ENCODE results near the gene SLC25A51.

Gene SLC25A51

DNA sequence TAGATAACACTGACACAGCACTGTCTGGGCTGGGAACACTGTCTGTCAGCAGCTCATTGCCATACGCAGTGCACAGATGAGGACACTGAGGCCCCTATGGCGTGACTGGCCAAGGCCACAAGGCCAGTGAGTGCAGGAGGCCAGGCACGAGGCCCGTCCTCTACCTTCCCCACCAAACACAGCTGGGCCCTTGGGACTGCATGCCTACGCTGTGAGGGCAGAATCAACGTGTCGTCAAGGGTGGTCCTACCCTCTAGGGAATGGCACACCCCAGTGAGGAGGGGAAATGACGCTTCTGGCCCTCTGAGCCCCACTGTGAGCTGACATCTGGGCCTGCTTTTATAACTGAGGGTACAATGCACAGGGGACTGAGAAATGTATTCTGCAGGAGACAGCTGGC, 42.1 kb upstream of the SLC25A51 start:
- Histone ChIP-seq H3K4me1 (ENCODE audit: low read length) (no peaks in the 10 kb centered on the region), H3K9me2 (replicated peaks; ENCODE audit: insufficient read depth, low read length) (no peaks in the 10 kb centered on the region), H3F3A (ENCODE audit: insufficient read depth, low read length) (no peaks in the 10 kb centered on the region), H3K27ac (ENCODE audit: low read length) (no peak overlapping the region), H3K79me2 (ENCODE audit: low read length) (no peaks in the 10 kb centered on the region), H4K20me1 (ENCODE audit: insufficient read depth, low read length) (no peaks in the 10 kb centered on the region), H3K9me3 (replicated peaks; ENCODE audit: insufficient read depth, low read length) (no peaks in the 10 kb centered on the region), H3K36me3 (replicated peaks; ENCODE audit: insufficient read depth, low read length) (no peaks in the 10 kb centered on the region), H2AFZ (ENCODE audit: low read length) (no peak overlapping the region), H3K4me3 (ENCODE audit: low read length) (no peak overlapping the region), H3K27me3 (replicated peaks; ENCODE audit: insufficient read depth, low read length) (no peaks in the 10 kb centered on the region), H3K9ac (ENCODE audit: low read length) (no peak overlapping the region), H3K4me2 (ENCODE audit: low read depth, low read length) (no peak overlapping the region)
- TF ChIP-seq, protein P1, sequence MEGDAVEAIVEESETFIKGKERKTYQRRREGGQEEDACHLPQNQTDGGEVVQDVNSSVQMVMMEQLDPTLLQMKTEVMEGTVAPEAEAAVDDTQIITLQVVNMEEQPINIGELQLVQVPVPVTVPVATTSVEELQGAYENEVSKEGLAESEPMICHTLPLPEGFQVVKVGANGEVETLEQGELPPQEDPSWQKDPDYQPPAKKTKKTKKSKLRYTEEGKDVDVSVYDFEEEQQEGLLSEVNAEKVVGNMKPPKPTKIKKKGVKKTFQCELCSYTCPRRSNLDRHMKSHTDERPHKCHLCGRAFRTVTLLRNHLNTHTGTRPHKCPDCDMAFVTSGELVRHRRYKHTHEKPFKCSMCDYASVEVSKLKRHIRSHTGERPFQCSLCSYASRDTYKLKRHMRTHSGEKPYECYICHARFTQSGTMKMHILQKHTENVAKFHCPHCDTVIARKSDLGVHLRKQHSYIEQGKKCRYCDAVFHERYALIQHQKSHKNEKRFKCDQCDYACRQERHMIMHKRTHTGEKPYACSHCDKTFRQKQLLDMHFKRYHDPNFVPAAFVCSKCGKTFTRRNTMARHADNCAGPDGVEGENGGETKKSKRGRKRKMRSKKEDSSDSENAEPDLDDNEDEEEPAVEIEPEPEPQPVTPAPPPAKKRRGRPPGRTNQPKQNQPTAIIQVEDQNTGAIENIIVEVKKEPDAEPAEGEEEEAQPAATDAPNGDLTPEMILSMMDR (IDR thresholded peaks at IDR 0.05; ENCODE audit: low read length) = no peak
- TF ChIP-seq EZH2phosphoT487 (IDR thresholded peaks at IDR 0.05; ENCODE audit: low read length) = no peak
- no peak for TF ChIP-seq EZH2 (optimal IDR thresholded peaks at IDR 0.05; ENCODE audit: low read depth, low read length)
- DNase-seq = no peak

DNA sequence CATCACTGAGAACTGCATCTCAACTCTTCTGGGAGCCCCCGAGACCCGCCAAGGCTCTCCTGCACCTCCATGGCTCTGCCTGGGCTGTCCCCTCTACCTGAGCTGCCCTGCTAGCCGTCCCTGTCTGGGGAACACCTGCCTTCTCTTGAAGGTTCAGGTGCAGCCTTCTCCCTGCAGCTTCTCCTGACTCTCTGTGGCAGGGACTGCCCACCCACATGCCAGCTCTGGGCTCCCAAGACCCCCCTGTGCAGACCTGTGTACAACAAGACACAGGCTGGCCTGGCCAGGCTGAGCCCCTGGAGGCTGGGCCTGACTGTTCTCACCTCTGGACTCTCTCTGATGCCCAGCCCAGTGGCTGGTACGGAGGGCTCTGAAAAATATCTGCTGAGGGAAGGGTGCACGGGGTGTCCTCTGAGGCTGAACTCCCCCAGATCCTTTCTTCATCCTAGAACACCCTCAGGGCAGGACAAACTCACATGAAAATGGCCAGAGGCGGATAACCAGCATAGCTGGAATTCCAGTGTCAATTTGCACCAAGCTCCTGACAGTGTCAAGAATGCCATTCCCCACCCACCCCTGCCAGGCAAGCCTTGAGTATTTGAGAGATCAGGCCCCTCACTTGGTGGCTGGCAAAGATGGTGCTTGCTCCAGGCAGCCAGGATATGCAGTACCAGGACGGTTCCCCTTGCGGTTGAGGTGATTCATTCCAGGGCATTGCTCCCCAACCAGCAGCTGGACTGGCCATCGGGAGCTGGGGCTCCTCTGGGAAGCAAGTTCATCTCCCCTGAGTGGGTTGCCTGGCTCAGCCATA, 40.9 kb upstream of the SLC25A51 start:
- Histone ChIP-seq H2AFZ (ENCODE audit: low read length) (no peak overlapping the region), H3K9me3 (replicated peaks; ENCODE audit: insufficient read depth, low read length) (no peaks in the 10 kb centered on the region), H3F3A (ENCODE audit: insufficient read depth, low read length) (no peaks in the 10 kb centered on the region), H3K4me2 (ENCODE audit: low read depth, low read length) (no peak overlapping the region), H3K9me2 (replicated peaks; ENCODE audit: insufficient read depth, low read length) (no peaks in the 10 kb centered on the region), H3K4me1 (ENCODE audit: low read length) (no peaks in the 10 kb centered on the region), H3K79me2 (ENCODE audit: low read length) (no peaks in the 10 kb centered on the region), H4K20me1 (ENCODE audit: insufficient read depth, low read length) (no peaks in the 10 kb centered on the region), H3K27me3 (replicated peaks; ENCODE audit: insufficient read depth, low read length) (no peaks in the 10 kb centered on the region), H3K4me3 (ENCODE audit: low read length) (no peak overlapping the region), H3K36me3 (replicated peaks; ENCODE audit: insufficient read depth, low read length) (no peaks in the 10 kb centered on the region), H3K27ac (ENCODE audit: low read length) (no peak overlapping the region), H3K9ac (ENCODE audit: low read length) (no peak overlapping the region)
- DNase-seq = no peak
- TF ChIP-seq, protein P1 (IDR thresholded peaks at IDR 0.05; ENCODE audit: low read length) = no peak
- TF ChIP-seq EZH2phosphoT487 (IDR thresholded peaks at IDR 0.05; ENCODE audit: low read length) (no peak), EZH2 (optimal IDR thresholded peaks at IDR 0.05; ENCODE audit: low read depth, low read length) (no peak)

GRCh38 chr9:37944266-37944650, 40.3 kb upstream of the SLC25A51 start:
- Histone ChIP-seq H3K36me3 (replicated peaks; ENCODE audit: insufficient read depth, low read length) (no peaks in the 10 kb centered on the region), H3K4me2 (ENCODE audit: low read depth, low read length) (no peak overlapping the region), H3K4me1 (ENCODE audit: low read length) (no peaks in the 10 kb centered on the region), H3K4me3 (ENCODE audit: low read length) (no peak overlapping the region), H2AFZ (ENCODE audit: low read length) (no peak overlapping the region), H3K79me2 (ENCODE audit: low read length) (no peaks in the 10 kb centered on the region), H3F3A (ENCODE audit: insufficient read depth, low read length) (no peaks in the 10 kb centered on the region), H3K27ac (ENCODE audit: low read length) (no peak overlapping the region), H4K20me1 (ENCODE audit: insufficient read depth, low read length) (no peaks in the 10 kb centered on the region), H3K27me3 (replicated peaks; ENCODE audit: insufficient read depth, low read length) (no peaks in the 10 kb centered on the region), H3K9ac (ENCODE audit: low read length) (no peak overlapping the region), H3K9me2 (replicated peaks; ENCODE audit: insufficient read depth, low read length) (no peaks in the 10 kb centered on the region), H3K9me3 (replicated peaks; ENCODE audit: insufficient read depth, low read length) (no peaks in the 10 kb centered on the region)
- TF ChIP-seq EZH2 (optimal IDR thresholded peaks at IDR 0.05; ENCODE audit: low read depth, low read length) (no peak), EZH2phosphoT487 (IDR thresholded peaks at IDR 0.05; ENCODE audit: low read length) (no peak)
- no peak for DNase-seq
